ENCODE data around the gene WDFY2. TPM values are rescaled to one million over a fixed set of nuclear protein-coding genes. Genes with fewer than 3 reads are reported as not detected.

Gene WDFY2
- total RNA-seq, 1 experiment from 2014 or later = 26.4 TPM

- Mint-ChIP-seq H3K9me3 (peaks cover 0 to 6% of the 10 kb centered on the region in 2 experiments; a peak in 1 of 5 replicates), H3K4me3 (no peak overlapping the region), H3K27ac (no peak overlapping the region; a peak in 1 of 7 replicates), H3K36me3 (ENCODE audit: insufficient read depth in 1 of 3, low read depth in 3 of 3) (peaks cover 0 to 9% (median 6%) of the 10 kb centered on the region in 3 experiments; a peak in 5 of 7 replicates), H3K4me1 (peaks cover 31 to 38% of the 10 kb centered on the region in 2 experiments), H3K27me3 (ENCODE audit: low read depth) (no peaks in the 10 kb centered on the region; the same call in 1 of the 2 replicates)
- H2BK5ac ChIP-seq (ENCODE audit: insufficient read length, low read length) = no peak overlapping the region
- no peaks in the 10 kb centered on the region; the same call in 1 of the 2 replicates for H3K4me1 ChIP-seq (ENCODE audit: insufficient read depth, low read length)
- H4K5ac ChIP-seq (ENCODE audit: insufficient read length, low read depth, low read length) = no peak overlapping the region
- no peak overlapping the region for H4K91ac ChIP-seq (ENCODE audit: insufficient read length, low read depth, low read length)
- H4K20me1 ChIP-seq (ENCODE audit: control insufficient read depth, insufficient read depth, insufficient read length) = no peaks in the 10 kb centered on the region
- no peak for DNase-seq
- H3K9me3 ChIP-seq (ENCODE audit: control insufficient read depth, low read depth, low read length) = no peaks in the 10 kb centered on the region
- H3K23me2 ChIP-seq (ENCODE audit: insufficient read length, low read depth, low read length, poor library complexity, severe bottlenecking) = no peaks in the 10 kb centered on the region
- no peak overlapping the region for H3K18ac ChIP-seq (ENCODE audit: insufficient read length, low read depth, low read length)
- TF ChIP-seq CTCF (conservative IDR thresholded peaks at IDR 0.05) = no peak
- H3K79me1 ChIP-seq (ENCODE audit: insufficient read depth, low read depth, low read length, poor library complexity, severe bottlenecking) = no peaks in the 10 kb centered on the region
- H2AFZ ChIP-seq (ENCODE audit: low read length) = no peak overlapping the region
- no peak overlapping the region for H3K27ac ChIP-seq (ENCODE audit: insufficient read length, low read depth, low read length)
- H2BK20ac ChIP-seq (ENCODE audit: low read depth, low read length, poor library complexity, severe bottlenecking) = no peak overlapping the region
- H2BK15ac ChIP-seq (ENCODE audit: low read depth, low read length) = no peak overlapping the region
- no peak overlapping the region for H3K4me2 ChIP-seq (ENCODE audit: insufficient read depth, insufficient read length, low read length)
- no CpG with 5 or more reads among the region's 2 CpGs for WGBS (ENCODE audit: extremely low coverage, insufficient read length, low lambda C conversion rate)
- no peak overlapping the region for H2BK12ac ChIP-seq (ENCODE audit: insufficient read length, low read depth, low read length)
- H2AK5ac ChIP-seq (ENCODE audit: insufficient read length, low read length) = no peak overlapping the region
- no peak overlapping the region for H3K56ac ChIP-seq (ENCODE audit: insufficient read length, low read depth, low read length)
- no peak overlapping the region for H3K9ac ChIP-seq (ENCODE audit: extremely low read depth, insufficient read length, low read length)
- no peaks in the 10 kb centered on the region for H3K27me3 ChIP-seq (ENCODE audit: insufficient read depth, low read length)
- no peak overlapping the region for H4K8ac ChIP-seq (replicated peaks; ENCODE audit: insufficient read length, low read depth, low read length)
- H2BK120ac ChIP-seq (ENCODE audit: low read depth, low read length, poor library complexity, severe bottlenecking) = no peak overlapping the region
- no peak overlapping the region for H3K4ac ChIP-seq (ENCODE audit: low read depth, low read length)
- H3K14ac ChIP-seq (ENCODE audit: insufficient read depth, low read length) = no peak overlapping the region
- H3T11ph ChIP-seq (ENCODE audit: low read length) = no peak overlapping the region
- H3K79me2 ChIP-seq (ENCODE audit: insufficient read depth, low read length) = peaks cover 5% of the 10 kb centered on the region; the same call in 1 of the 2 replicates
- no peak overlapping the region for H3K23ac ChIP-seq (ENCODE audit: insufficient read length, low read depth, low read length)
These were observed 88.9 kb downstream of the WDFY2 start for GRCh38 chr13:51673165-51673564.
